Amniotic stem cell (primary cell): ENCODE data around the gene BCL2L13.
"Not testable (repeated sequence)": the region's sequence is repeated elsewhere in the genome, so short reads cannot be mapped to it uniquely, and the experiment has no call there.

Source experiments
- DNase-seq: peaks from one replicate; lab custom pipeline; 2025; lab: John Stamatoyannopoulos, UW

The BCL2L13 gene

GRCh38 chr22:17636850-17637249 is 1.7 kb upstream of the BCL2L13 start:
- not testable (repeated sequence) for DNase-seq

- DNase-seq: no peak
Measured at GRCh38 chr22:17637490-17638181, 921 bp upstream of the BCL2L13 start.

DNA sequence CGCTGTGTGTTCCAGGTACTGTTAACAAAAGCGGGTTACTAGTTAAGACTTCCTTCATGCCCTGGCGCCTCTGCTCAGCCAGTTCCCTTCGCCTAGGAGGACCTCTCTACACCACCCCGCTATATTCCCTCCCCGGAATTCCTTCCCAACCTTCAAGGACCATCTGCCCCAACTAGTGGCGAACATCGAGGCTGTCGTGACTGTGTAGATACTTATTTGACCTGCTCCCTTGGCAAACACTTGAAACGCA is 450 bp upstream of the BCL2L13 start:
- no peak for DNase-seq

DNA sequence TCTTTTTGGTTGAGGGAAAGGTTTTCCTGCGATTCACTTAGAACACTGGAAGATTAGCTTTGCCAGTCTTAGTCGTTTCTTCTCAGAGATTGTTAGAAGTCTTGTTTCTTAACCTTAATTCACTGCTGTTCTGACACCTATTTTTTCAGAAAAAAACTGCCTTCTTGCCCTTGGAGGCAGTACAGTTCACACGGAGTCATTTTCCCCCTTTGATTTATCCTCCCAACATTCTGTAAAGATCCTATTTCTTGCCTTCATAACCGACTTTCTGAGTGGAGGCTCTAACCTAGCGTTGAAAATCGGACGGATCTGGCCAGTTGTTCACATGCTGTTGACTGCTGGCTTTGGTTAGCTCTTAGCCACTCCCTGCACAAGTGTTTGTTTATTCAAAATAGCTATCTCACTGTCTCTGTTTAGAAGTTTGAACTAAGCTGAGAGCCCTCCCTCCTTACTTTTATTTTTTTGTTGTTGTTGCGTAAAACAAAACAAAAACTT is 737 bp downstream of the BCL2L13 start:
- no peak for DNase-seq

DNA sequence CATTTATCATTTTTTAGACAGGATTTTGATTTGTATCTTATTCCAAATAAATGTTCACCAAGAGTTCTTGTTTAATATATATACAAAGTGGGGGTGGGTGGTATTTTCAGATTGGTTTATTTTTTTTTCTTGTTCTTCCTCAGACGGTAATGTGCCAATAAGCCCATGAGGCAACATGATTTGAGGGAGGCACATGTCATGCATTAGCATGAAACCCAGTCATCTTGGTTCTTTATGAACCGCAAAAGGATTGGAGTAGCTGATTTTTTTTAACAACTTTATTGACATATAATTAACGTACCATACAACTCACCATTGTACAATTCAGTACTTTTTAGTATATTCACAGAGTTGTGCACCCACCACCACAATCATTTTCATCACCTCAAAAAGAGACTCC is 2.7 kb downstream of the BCL2L13 start:
- DNase-seq: no peak

- not testable (repeated sequence) for DNase-seq
Measured at GRCh38 chr22:17642357-17642756, 3.8 kb downstream of the BCL2L13 start.

DNA sequence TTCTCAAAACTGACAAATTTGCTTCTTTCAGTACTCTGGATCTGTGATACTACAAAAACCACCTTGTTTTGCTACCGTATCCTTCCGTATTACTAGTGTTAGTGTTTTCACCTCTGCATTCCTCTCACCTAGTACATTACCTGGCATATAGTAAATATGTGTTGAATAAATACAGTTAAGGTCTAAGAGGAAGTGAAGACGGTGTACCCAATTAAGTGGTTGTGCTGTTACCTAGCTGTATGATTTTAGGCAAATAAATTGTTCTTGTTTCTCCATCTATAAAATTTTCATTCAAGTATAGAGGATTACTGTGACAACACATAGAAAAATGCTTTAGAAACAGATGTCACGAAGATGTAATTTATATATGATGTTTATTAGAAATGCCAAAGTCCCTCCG is 8.9 kb downstream of the BCL2L13 start:
- DNase-seq: no peak

DNA sequence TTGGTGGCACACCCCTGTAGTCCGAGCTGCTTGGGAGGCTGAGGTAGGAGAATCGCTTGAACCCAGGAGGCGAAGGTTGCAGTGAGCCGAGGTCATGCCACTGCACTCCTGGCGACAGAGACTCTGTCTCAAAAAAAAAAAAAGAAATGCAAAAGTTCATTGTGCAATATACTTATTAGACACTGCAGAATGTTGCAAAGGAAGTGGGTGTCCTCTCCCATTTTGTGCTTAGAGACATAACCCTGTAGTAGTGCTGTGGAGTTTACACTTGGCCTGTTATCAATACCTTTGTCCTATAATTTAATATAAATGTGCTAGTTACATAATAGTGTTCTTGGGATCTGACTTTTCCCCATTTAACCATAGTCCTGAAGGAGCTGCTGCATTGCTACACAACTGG is 9.4 kb downstream of the BCL2L13 start:
- DNase-seq: no peak

DNA sequence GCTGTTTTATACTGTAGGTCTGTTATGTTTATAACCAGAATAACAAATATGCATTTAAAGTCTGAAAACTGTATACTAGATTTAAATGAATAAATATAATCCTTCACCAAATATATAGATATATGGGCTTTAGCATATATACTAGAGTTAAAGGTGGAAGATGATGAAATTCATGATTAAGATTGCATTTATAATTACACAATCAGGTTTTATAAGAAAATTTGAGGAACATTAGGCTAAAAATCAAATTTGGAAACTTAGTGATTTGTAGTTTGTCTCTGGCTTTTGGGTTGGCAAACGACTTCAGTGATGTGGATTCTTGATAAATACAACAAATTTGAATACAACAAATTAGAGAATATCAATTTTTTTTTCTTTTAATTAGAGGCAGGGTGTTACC is 10.0 kb downstream of the BCL2L13 start:
- DNase-seq: no peak

DNA sequence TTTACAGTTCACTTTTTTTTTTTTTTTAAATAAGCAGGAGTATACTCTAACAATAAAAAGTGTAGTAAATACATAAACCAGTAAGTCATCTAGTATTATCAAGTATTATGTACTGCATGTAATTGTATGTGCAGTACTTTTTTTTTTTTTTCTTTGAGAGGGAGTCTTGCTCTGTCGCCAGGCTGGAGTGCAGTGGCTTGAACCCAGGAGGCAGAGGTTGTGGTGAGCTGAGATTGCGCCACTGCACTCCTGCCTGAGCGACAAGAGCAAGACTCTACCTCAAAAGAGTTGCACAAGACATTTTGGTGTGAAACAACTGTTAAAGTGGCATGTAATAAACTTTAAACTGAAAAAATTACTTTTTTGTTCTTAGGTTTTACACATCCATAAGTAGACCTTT is 16.7 kb downstream of the BCL2L13 start:
- no peak for DNase-seq

GRCh38 chr22:17656870-17657395 is 18.4 kb downstream of the BCL2L13 start:
- no peak for DNase-seq

- DNase-seq: no peak
Measured at GRCh38 chr22:17664414-17665055, 26.0 kb downstream of the BCL2L13 start.

- no peak for DNase-seq
Measured at GRCh38 chr22:17665248-17665647, 26.7 kb downstream of the BCL2L13 start.

GRCh38 chr22:17665854-17666253 is 27.3 kb downstream of the BCL2L13 start:
- no peak for DNase-seq

- DNase-seq: not testable (repeated sequence)
Measured at GRCh38 chr22:17671521-17672092, 33.0 kb downstream of the BCL2L13 start.

DNA sequence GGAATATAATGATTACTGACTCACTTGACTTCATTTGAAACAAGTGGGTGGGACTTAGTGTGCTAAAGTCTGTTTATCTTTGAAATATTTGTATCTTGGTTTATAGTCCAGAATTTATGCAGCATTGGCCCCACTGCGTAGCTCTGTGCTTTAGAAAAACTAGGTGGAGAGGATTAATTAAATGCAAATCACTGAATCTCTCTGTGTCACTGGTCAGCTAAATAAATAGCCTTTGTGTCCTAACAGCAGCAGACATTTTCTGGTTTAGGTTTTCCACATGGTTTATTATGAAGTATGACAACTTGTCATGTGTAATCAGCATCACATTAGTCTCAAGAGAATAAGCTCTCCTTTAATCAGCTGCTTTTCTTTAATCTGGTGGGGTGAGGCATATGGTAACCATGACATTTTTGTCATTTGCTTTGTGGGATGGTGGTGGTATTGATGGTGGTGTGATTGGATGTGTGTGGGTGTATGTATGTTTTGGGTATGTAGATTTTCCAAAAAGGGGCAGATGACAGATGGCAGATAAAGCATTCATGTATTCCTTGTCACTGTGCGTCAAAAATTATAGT is 33.9 kb downstream of the BCL2L13 start:
- DNase-seq: no peak

GRCh38 chr22:17674152-17674551 is 35.6 kb downstream of the BCL2L13 start:
- no peak for DNase-seq

- no peak for DNase-seq
Measured at GRCh38 chr22:17675584-17675983, 37.0 kb downstream of the BCL2L13 start.

DNA sequence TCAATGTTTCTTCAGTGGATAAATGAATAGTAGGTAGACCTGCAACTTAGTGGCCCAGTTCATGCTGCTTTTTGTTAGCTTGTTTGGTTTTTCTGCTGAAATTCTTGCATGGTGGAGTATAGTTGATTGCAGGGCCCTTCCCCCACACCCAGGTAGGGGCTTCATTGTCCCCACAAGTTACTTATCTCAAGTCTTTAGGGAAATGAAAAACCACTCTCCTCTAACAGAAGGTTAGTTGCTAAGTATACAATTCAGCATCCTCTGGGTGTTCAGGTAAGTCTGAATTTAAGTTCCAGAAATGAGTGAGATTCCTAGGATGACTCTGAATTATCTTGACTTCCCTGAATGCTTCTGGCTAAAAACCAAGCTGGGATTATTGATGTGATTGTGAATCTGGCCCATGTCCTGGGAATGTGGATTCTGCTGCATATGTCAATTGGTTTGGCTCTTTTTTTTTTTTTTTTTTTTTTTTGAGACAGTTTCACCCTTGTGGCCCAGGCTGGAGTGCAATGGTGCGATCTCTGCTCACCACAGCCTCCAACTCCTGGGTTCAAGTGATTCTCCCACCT is 40.3 kb downstream of the BCL2L13 start:
- DNase-seq: no peak

DNA sequence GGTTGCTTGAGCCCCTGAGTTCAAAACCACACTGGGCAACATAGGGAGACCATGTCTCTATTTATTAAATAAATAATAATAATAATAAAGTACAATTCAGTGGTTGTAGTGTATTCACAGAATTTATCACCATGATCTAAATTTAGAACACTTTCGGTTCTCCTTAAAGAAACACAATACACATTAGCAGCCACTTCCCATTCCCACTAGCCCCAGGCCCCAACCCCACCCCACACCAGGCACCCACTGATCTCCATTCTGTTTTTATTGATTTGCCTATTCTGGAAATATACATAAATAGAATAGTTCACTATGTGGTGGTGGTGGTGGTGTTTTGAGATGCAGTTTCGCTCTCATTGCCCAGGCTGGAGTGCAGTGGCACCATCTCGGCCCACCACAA is 45.7 kb downstream of the BCL2L13 start:
- DNase-seq: no peak

DNA sequence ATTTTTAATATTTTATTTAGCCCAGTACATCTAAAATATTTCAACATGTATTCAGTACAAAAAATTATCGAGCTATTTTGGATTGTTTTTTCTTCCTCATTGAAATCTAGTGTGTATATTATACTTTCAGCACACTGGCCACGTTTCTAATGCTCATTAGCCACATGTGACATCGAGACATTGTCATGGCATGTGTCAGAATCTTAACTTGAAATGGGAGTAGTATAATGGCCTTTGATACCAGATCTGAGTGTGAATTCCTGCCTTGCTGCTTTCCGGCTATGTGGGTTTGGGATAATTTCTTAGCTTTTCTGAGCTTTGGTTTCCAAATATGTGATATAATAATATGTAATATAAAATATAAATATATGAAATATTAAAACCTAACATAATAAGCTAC is 54.3 kb downstream of the BCL2L13 start:
- DNase-seq: no peak

- DNase-seq: no peak
Measured at GRCh38 chr22:17694193-17694592, 55.6 kb downstream of the BCL2L13 start.

- no peak for DNase-seq
Measured at GRCh38 chr22:17694752-17695151, 56.2 kb downstream of the BCL2L13 start.
